ENCODE results near the gene FANCC.
"Not testable (repeated sequence)": the region's sequence is repeated elsewhere in the genome, so short reads cannot be mapped to it uniquely, and the experiment has no call there.

Gene FANCC

DNA sequence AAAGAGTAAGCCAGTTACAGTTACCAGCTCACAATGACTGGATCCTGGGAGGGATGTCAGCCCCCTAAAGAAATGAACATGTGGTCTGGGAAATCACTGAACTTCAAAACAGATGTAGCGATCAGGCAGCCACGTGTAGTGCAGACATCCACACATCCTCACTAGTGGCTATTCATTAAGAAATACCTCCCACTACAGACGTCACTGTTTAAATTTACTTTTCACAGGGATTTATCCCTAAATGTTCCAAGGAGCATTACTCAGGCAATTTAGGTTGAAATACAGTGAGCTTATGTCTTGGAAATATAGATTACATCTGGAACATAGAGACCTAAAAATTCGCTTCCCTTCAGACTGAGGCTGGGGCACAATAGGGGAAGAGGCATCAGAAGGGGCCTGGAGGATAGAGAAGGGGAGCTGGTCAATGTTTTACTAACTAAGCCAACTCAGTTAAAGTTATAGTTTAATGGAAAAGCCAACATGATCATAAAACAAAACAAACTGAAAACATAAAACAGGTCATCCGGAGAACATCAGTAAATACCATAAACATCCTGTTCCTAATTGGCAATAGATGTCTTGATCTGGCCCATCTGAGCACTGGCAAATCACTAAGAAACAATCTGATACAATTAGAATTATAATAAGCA is 92.3 kb downstream of the FANCC start:
- no peak for DNase-seq

GRCh38 chr9:95224376-95225019 is 93.0 kb downstream of the FANCC start:
- DNase-seq: no peak

DNA sequence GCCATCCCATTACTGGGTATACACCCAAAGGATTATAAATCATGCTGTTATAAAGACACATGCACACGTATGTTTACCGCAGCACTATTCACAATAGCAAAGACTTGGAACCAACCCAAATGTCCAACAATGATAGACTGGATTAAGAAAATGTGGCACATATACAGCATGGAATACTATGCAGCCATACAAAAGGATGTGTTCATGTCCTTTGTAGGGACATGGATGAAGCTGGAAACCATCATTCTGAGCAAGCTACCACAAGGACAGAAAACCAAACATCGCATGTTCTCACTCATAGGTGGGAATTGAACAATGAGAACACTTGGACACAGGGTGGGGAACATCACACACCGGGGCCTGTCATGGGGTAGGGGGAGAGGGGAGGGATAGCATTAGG is 97.2 kb downstream of the FANCC start:
- DNase-seq: not testable (repeated sequence)

DNA sequence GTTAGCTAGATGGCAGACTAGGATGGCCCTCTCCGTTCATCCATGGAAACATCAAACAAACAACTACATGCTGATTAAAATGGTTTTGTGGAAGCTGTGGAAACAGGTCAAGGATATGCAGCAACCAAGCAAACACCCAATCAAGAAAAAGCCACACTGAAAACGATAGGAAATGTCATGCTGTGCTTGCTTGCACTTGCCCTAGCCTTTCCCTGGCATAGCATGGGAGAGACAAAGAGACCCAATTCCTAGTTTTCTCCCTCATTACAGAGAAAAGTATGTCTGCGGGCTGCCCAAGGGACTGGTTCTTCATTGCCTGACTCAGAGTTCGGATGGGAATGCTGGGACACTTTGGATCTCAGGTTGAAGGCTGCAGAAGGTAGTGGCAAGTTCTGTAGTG is 98.7 kb downstream of the FANCC start:
- DNase-seq: no peak

DNA sequence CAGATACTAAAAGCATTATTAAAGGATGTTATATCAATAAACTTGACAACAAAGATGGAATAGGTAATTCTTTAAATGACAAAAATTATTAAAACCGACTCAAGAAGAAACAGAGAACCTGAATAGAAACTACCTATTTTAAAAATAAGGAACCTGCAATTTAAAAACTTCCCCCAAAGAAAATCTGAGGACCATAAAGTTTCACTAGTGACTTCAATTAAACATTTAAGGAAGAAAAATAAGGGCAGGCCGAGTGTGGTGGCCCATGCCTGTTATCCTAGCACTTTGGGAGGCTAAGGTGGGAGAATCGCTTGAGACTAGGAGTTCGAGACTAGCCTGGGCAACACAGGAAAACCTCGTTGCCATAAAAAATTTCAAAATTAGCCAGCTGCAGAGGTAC is 99.6 kb downstream of the FANCC start:
- DNase-seq: no peak

DNA sequence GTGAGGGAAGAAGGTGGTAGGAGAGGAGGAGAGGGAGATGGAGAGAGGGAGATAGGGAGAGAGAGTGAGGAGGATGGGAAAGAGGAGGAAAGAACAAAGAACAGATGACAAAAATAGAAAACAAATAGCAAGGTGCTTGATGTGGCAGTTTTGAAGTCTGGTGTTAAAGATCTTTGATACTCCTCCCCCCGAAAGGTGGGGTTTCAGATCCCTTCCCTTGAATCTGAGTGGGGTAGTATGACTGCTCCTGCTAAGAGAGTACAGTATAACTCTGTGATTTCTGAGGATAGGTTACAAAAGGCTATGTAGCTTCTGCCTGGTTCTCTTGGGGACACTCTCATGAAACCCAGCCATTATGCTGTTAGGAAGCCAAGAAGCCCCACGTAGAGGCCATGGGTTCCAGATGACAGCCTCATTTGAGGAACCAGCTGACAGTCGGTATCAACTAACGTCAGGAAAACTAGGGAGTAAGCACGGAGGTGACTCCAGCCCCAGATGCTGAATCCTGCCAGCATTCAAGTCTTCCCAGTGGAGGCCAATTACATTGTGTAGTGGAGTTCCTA is 102.1 kb downstream of the FANCC start:
- DNase-seq: no peak

DNA sequence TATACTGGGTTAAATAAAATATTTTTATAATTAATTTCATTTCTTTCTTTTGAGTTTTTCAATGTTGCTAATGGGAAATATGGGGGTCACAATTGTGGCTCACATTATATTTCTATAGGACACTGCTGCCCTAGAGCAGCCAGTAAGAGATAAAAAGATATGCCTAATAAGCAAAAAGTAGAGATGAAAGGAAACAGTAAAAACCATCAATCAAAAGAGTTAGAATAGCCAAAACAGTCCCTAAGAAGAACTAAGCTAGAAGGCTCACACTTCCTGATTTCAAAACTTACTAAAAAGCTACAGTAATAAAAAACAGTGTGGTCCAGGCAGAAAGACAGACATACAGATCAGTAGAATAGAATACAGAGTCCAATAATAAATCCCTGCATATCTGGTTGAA is 104.4 kb downstream of the FANCC start:
- DNase-seq: no peak

- no peak for DNase-seq
Observed at GRCh38 chr9:95211028-95211427, 106.5 kb downstream of the FANCC start.

- DNase-seq: no peak
Observed at GRCh38 chr9:95207403-95207802, 110.1 kb downstream of the FANCC start.

GRCh38 chr9:95206143-95206542 is 111.4 kb downstream of the FANCC start:
- DNase-seq: no peak

GRCh38 chr9:95204710-95205109 is 112.8 kb downstream of the FANCC start:
- no peak for DNase-seq

- no peak for DNase-seq
Observed at GRCh38 chr9:95204310-95204709, 113.2 kb downstream of the FANCC start.

- DNase-seq: not testable (repeated sequence)
Observed at GRCh38 chr9:95203019-95203418, 114.5 kb downstream of the FANCC start.

- DNase-seq: no peak
Observed at GRCh38 chr9:95202076-95202681, 115.3 kb downstream of the FANCC start.

DNA sequence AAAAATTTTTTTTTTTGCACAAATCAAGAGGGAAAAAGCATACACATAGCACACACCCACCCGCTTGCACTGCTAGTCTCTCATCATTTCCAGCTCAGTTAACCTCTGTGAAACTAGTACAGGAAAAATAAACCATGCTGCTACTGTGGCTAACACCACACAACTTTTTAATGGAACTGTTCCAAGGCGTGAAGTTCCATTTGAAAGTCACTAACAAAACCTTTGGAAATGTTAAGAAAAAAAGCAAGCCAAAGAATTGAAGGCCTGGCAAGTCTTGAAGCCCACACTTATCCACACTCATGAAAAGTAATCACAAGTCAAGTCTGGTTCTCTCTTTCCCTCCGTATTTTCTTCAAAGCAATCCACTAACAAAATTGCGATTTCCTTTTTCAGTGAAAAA is 116.3 kb downstream of the FANCC start:
- DNase-seq: no peak

DNA sequence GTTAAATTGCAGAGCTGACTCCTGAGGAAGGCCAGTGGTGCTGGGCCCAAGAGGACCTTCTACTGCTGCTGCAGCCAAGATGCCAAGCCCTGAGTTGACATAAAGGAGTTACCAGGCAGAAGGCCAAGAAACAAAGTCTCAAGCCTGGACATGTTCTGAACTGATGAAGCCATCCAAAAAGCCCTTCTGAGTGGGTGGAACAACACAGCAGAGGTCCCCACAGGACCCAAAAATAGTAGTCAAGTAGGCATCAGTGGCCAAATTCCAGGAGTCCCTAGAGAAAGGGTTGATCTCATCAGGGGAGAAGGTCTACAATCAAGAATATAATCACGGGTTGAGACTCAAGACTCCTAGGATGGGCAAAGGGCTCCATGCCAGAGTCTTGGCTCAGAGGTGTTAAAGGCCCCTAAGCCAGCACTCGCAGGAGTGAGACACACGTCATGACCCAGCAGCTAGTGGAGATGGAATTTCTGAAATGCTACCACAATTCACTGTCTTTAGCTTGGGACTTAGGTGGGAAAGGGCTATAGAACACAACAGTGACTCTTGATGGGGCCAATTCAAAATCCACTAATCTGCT is 119.7 kb downstream of the FANCC start:
- no peak for DNase-seq

GRCh38 chr9:95193480-95193879 is 124.0 kb downstream of the FANCC start:
- no peak for DNase-seq

DNA sequence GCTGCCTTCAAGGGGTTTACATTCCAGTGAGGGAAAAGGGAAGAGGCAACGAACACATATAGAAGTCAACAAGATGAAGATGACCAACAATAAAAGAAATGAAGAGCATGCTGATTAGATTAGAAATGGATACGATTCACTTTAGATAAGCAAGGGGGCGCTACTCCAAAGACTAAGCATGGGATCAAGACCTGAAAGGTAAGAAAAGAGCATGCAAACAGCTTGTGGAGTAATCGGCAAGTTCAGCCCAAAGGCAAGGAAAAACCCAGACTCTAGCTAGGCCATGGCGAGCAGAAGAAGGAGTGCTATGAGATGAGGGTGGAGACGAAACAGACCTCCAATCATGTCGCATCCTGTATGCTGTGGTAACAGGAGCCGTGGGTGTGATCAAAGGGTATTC is 124.4 kb downstream of the FANCC start:
- DNase-seq: no peak

- DNase-seq: no peak
Observed at GRCh38 chr9:95192631-95193030, 124.9 kb downstream of the FANCC start.

- no peak for DNase-seq
Observed at GRCh38 chr9:95190413-95190812, 127.1 kb downstream of the FANCC start.

DNA sequence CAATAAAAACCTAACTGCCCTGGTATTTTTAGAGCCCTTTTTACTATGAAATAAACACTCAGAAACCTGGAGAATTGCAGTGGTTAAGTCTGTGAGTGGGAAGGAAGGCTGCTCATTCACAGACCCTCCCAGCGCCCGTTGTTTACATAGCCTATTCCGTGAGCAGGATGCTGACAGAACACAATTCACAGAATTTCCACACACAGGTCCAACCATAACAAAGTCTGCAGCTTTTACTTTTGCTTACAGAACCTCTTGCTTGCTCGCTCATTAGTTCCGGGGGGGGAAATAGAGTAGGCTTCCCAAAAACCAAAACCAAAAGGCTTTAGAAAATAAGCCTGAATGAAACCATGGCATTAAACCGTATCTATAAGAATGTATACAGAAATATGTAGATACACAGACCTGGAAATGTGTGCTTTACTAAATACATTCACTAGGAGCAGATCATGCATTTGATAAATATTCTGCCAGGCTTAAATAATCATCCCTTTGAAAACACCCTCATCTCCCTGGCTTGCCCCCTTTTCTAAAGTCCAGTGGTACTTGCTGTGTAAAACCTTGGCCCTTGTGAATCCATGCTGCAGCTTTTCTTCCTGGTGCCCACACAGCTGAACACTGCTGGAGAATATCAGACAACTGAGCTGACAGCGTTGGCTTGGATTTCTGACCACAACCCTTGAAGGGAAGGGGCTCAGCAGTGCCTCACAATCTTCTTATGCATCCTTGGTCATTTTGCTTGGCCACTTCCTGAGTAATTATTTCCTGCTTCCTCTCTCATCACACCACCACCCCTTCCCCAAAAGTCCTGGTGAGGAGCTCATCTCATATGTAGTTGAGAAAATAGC is 128.0 kb downstream of the FANCC start:
- DNase-seq: no peak

DNA sequence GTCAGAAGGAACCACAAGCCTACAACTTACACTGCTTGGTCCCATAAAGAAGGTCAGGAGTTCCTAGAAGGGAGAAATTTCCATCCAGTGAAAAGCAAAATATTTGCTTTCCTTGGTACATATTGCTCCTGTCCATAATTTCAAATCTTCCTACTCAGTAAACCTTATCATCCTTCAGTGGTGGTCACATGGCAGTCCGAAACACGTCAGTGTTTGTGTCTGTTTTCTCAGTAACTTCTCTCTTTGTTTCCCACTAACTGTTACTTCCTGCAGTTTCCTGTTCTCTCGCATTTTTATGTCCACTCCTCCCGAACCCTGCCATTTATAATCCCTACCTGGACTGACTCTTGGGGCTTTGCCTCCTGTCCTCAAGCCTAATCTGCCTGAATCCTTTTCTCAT is 129.1 kb downstream of the FANCC start:
- DNase-seq: no peak

- DNase-seq: no peak
Observed at GRCh38 chr9:95185956-95186355, 131.6 kb downstream of the FANCC start.
